Lower lobe of right lung (tissue), 2 donors: Measurements from ENCODE around the gene MYO10. TPM values are rescaled to one million over a fixed set of nuclear protein-coding genes. Genes with fewer than 3 reads are reported as not detected.
"Not testable (repeated sequence)": the region's sequence is repeated elsewhere in the genome, so short reads cannot be mapped to it uniquely, and the experiment has no call there.

Experiments
- ATAC-seq, 2 donors: fragments of 200-7000 bp; cut with Tn5 transposase; one replicate each; pipeline ENCODE4 v1.9.1; 2020 to 2022; ENCODE audit warnings: mild to moderate bottlenecking in 2 of 2, moderate library complexity in 2 of 2
- DNase-seq: peaks from one replicate; pipeline ENCODE4 v3.0.0-alpha.2; 2020
- H3K27ac ChIP-seq: fragments of 200-600 bp; one replicate; pipeline ENCODE4 v1.8.0; 2022
- H3K27me3 ChIP-seq: fragments of 200-600 bp; one replicate; pipeline ENCODE4 v1.8.0; 2022; ENCODE audit warnings: low read depth
- H3K36me3 ChIP-seq: fragments of 200-600 bp; one replicate; pipeline ENCODE4 v1.8.0; 2022; ENCODE audit warnings: mild to moderate bottlenecking
- H3K4me1 ChIP-seq: fragments of 200-600 bp; one replicate; pipeline ENCODE4 v1.8.0; 2022
- H3K4me3 ChIP-seq: fragments of 200-600 bp; one replicate; pipeline ENCODE4 v1.8.0; 2022; ENCODE audit warnings: mild to moderate bottlenecking
- H3K9me3 ChIP-seq: fragments of 200-600 bp; one replicate; pipeline ENCODE4 v1.8.0; 2022
- intact Hi-C: fragments of 100-400 bp; cut with DNase I; formaldehyde crosslinking; loops from one replicate; pipeline ENCODE4 v1.11.0; 2022
- total RNA-seq: library from RNA; stranded (reverse); fragmentation: NEBNext Ultra II Directional; extraction: Animal tissue kit (Norgen Biotek cat#: 25700); gene quantifications from one replicate; pipeline ENCODE4 v1.2.1, GENCODE V29; 2021
- TF ChIP-seq, protein P1 (sequence below): fragments of 200-600 bp; IDR thresholded peaks from one replicate; pipeline ENCODE4 v1.8.0; 2022; ENCODE audit warnings: antibody characterized with exemption, mild to moderate bottlenecking
- donor health status: DM: no; HTN: yes; CAD: no; lungs with severe emphysema.

MYO10 gene
- total RNA-seq, 1 donor from 2014 or later = 51.5 TPM

DNA sequence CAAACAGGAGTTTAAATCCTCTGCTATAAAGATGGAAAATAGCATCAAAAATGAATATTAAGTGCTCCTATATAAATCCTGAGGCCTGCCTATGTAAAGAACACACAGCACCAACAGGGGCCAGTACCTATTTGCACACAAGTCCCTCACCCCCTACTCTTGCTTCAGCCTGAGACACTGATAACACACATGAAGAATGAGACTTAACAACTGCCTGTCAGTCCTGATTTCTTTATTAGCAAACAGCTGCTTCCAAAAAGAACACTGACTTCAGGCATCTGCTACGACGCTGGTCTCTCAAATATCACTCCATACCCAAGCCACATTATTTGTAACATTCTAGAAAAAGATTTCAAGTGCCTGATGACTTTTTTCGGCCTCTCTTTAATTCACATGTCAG lies 55.5 kb downstream of the MYO10 start:
- ATAC-seq (no peak), DNase-seq (no peak)
- Histone ChIP-seq H3K27me3 (no peaks in the 10 kb centered on the region), H3K4me1 (peaks cover 39% of the 10 kb centered on the region), H3K27ac (peak overlapping the region; percentile 13), H3K9me3 (no peaks in the 10 kb centered on the region), H3K36me3 (no peaks in the 10 kb centered on the region), H3K4me3 (no peak overlapping the region)
- TF ChIP-seq, protein P1, sequence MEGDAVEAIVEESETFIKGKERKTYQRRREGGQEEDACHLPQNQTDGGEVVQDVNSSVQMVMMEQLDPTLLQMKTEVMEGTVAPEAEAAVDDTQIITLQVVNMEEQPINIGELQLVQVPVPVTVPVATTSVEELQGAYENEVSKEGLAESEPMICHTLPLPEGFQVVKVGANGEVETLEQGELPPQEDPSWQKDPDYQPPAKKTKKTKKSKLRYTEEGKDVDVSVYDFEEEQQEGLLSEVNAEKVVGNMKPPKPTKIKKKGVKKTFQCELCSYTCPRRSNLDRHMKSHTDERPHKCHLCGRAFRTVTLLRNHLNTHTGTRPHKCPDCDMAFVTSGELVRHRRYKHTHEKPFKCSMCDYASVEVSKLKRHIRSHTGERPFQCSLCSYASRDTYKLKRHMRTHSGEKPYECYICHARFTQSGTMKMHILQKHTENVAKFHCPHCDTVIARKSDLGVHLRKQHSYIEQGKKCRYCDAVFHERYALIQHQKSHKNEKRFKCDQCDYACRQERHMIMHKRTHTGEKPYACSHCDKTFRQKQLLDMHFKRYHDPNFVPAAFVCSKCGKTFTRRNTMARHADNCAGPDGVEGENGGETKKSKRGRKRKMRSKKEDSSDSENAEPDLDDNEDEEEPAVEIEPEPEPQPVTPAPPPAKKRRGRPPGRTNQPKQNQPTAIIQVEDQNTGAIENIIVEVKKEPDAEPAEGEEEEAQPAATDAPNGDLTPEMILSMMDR = no peak
- intact Hi-C loops = no loop called here

DNA sequence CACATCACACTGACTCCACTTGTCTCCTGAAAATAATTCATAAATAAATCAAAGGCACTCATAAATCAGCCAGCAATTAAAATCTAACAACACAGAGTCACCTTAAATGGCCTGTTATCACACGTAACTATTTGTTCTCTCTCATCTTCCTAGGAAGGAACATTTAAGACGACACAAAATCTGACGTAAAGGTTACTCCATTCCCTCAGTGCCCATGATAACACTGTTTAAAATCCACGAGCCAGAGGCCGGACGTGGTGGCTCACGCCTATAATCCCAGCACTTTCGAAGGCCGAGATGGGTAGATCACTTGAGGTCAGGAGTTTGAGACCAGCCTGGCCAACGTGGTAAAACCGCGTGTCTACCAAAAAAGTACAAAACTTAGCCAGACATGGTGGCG lies 56.4 kb downstream of the MYO10 start:
- Histone ChIP-seq H3K27me3 (no peaks in the 10 kb centered on the region), H3K4me1 (peaks cover 39% of the 10 kb centered on the region), H3K9me3 (no peaks in the 10 kb centered on the region), H3K4me3 (no peak overlapping the region), H3K36me3 (peaks cover 7% of the 10 kb centered on the region), H3K27ac (no peak overlapping the region)
- ATAC-seq (peak in 1 of 2 donors; percentile 28), DNase-seq (no peak)
- TF ChIP-seq, protein P1 = no peak
- intact Hi-C loops = no loop called here

DNA sequence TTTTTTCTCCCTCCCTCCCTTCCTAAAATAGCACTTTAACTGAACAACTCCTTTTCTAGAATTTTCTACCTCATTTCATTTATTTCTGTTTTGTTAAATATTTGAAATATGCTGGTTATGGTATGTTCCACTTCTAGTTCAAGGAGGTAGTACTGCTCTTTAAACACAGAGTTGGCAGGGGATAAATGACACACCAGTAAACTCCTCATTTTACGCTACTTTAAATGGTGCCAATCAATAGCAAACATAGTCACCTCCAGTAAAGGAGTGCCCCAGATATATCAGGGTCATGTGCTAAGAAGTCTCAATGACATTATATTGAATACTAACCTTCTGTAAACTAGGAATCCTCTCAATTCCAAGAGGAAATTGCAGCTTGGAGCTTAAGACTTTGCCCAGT lies 56.9 kb downstream of the MYO10 start:
- Histone ChIP-seq H3K36me3 (peaks cover 10% of the 10 kb centered on the region), H3K27me3 (no peaks in the 10 kb centered on the region), H3K4me3 (no peak overlapping the region), H3K27ac (no peak overlapping the region), H3K9me3 (no peaks in the 10 kb centered on the region), H3K4me1 (peaks cover 35% of the 10 kb centered on the region)
- intact Hi-C loops = no loop called here
- ATAC-seq (peak; percentile 21 to 75), DNase-seq (no peak)
- TF ChIP-seq, protein P1 = no peak

DNA sequence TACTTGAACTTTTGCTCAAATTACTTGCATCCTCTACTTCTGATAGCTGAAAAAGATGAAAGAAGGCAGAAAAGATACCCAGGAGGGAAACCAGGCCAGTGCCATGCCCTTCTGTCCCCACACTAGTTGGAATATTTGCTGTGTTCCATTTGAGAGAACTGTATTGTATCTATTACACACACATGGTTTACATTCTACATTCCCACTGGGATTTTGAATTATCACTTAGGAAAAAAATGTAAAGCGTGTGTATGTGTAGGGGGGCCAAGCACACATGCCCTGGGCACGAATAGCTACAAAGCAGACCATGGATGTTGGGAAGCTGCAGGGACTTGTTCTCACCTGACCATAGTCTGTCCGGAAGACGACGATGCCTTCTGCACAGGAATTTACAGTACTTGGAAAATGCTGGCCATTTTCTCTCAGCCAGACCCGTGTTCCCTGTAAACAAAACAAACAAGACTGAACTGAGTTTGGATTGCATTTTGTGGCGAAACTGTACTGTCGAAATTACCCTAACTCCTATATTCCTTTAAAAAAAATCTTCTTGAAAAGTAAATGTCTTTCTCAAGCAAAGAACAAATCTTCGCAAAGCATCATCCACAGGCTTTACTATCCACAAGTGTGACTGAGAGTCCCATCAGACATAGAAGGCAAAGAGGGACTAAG lies 58.7 kb downstream of the MYO10 start:
- Histone ChIP-seq H3K27ac (no peak overlapping the region), H3K27me3 (no peaks in the 10 kb centered on the region), H3K9me3 (no peaks in the 10 kb centered on the region), H3K4me1 (peaks cover 29% of the 10 kb centered on the region), H3K36me3 (peaks cover 10% of the 10 kb centered on the region), H3K4me3 (no peak overlapping the region)
- no peak for ATAC-seq
- TF ChIP-seq, protein P1 = no peak
- DNase-seq = no peak
- intact Hi-C loops = no loop called here

DNA sequence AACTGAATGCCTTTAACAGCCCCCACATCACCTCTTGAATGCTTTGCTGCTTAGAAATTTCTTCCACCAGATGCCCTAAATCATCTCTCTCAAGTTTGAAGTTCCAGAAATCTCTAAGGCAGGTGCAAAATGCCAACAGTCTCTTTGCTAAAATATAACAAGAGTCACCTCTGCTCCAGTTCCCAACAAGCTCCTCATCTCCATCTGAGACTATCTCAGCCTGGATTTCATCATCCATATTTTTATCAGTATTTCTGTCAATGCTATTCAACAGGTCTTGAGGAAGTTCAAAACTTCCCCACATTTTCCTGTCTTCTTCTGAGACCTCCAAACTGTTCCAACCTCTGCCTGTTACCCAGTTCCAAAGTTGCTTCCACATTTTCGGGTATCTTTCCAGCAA lies 61.7 kb downstream of the MYO10 start:
- DNase-seq, H3K27ac ChIP-seq, H3K4me3 ChIP-seq, H3K36me3 ChIP-seq, intact Hi-C loops, ATAC-seq, H3K27me3 ChIP-seq, H3K9me3 ChIP-seq: not testable (repeated sequence)
- H3K4me1 ChIP-seq = peaks cover 15% of the 10 kb centered on the region

DNA sequence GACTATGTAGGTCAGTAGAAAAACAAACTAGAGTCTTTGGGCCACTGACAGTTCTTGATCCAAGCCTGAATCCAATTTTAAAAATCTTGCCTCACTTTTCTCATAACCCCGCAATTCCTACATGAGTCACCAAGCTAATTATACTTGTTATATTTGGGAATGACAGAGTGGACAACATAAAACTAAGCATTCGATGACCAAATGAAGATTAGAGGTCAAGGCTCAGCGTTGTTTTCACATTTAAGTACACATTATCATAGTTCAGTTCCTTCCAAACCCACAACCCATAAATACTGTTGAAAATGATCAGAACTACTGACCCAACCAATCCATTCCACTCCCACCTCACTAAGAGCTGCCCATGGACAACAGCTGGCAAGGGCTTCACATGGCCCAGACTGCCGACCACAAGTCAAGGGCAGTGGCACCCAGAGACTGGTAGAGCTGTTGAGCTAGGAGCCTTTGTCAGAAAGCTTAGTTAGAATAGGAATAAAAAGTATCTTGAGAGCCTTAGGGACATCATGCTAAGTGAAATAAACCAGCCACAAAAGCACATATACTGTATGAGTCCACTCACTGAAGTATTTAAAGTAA lies 64.2 kb downstream of the MYO10 start:
- H3K27ac ChIP-seq = no peak overlapping the region
- no peak overlapping the region for H3K4me3 ChIP-seq
- intact Hi-C loops = no loop called here
- H3K27me3 ChIP-seq = no peaks in the 10 kb centered on the region
- no peaks in the 10 kb centered on the region for H3K9me3 ChIP-seq
- ATAC-seq (no peak), DNase-seq (no peak)
- H3K4me1 ChIP-seq = peaks cover 17% of the 10 kb centered on the region
- TF ChIP-seq, protein P1 = no peak
- peaks cover 10% of the 10 kb centered on the region for H3K36me3 ChIP-seq
